Measurements from ENCODE around the gene POLD1. TPM values are rescaled to one million over a fixed set of nuclear protein-coding genes. Genes with fewer than 3 reads are reported as not detected.

POLD1 gene
- total and polyA plus RNA-seq, 2 donors (not counting 3 experiments of a cell fraction or from before 2014, with no cell fraction given) = 40.9 to 63.9 TPM

- H3K79me2 ChIP-seq (ENCODE audit: control insufficient read depth, insufficient read depth, low read length) = no peaks in the 10 kb centered on the region
- H3K4me3 ChIP-seq (replicated peaks in 1 of 3; ENCODE audit: insufficient read depth in 1 of 3, low read depth in 1 of 3, low read length in 3 of 3) = peak overlapping the region in 2 of 3 experiments; percentile 18 to 37
- peak overlapping the region; percentile 92 for H2AFZ ChIP-seq (ENCODE audit: low read depth, low read length)
- intact Hi-C loops (cut with micrococcal nuclease) = no loop called here
- H3K27me3 ChIP-seq (ENCODE audit: control insufficient read depth in 2 of 2, insufficient read depth in 2 of 2, low read length in 2 of 2) = no peaks in the 10 kb centered on the region
- ChIA-PET POLR2A (no interaction called here), CTCF (interaction anchor here (1.0 to 3.9 kb wide), 6 partner anchors 8 to 179 kb away, joined by 3 to 30 read pairs (median 14); no protein-coding TSS in a partner anchor)
- H3K27ac ChIP-seq (ENCODE audit: insufficient read depth, low read depth, low read length) = no peak overlapping the region
- no peak overlapping the region for H3K9ac ChIP-seq (replicated peaks; ENCODE audit: extremely low read depth, insufficient read depth, low read length)
- H3K4me1 ChIP-seq (ENCODE audit: control insufficient read depth, extremely low read depth, insufficient read depth, low read length) = peaks cover 7% of the 10 kb centered on the region
- H3K4me2 ChIP-seq (ENCODE audit: insufficient read depth, low read length) = peak overlapping the region; percentile 64
- no peaks in the 10 kb centered on the region for H3K9me1 ChIP-seq (replicated peaks; ENCODE audit: control insufficient read depth, extremely low read depth, insufficient read depth, low read length)
- no peak for TF ChIP-seq CTCF (IDR thresholded peaks at IDR 0.05; ENCODE audit: extremely low read depth in 1 of 2, insufficient read depth in 1 of 2, low read depth in 1 of 2, low read length in 2 of 2)
- TF ChIP-seq EZH2 (IDR thresholded peaks at IDR 0.05; ENCODE audit: borderline replicate concordance, low read depth, low read length, severe bottlenecking) = no peak
- TF ChIP-seq JUN (IDR thresholded peaks at IDR 0.05; ENCODE audit: borderline replicate concordance, insufficient read depth, insufficient read length, low read depth) = peak; percentile 43
- TF ChIP-seq POLR2AphosphoS5 (IDR thresholded peaks at IDR 0.05; ENCODE audit: insufficient read depth, low read depth, low read length) = peak; percentile 80
- TF ChIP-seq MYC (IDR thresholded peaks at IDR 0.05; ENCODE audit: low read depth, low read length) = no peak
- TF ChIP-seq POLR2A (IDR thresholded peaks at IDR 0.05; ENCODE audit: low read depth, low read length) = peak; percentile 69
- no peak for TF ChIP-seq MAX (IDR thresholded peaks at IDR 0.05; ENCODE audit: insufficient read depth, insufficient read length)
- no peak for TF ChIP-seq GATA2 (IDR thresholded peaks at IDR 0.05; ENCODE audit: insufficient read depth, insufficient read length, low read depth, low read length)
- TF ChIP-seq FOS (IDR thresholded peaks at IDR 0.05; ENCODE audit: borderline replicate concordance, insufficient read depth, low read length) = no peak
- BruUV-seq (replicated peaks) = TSS peak; percentile 62
- FAIRE-seq (peak; percentile 76), DNase-seq (ENCODE audit: low read depth, low spot score) (peak; percentile 69)
- no peaks in the 10 kb centered on the region for H3K36me3 ChIP-seq (ENCODE audit: control insufficient read depth in 2 of 2, extremely low read depth in 1 of 2, insufficient read depth in 2 of 2, low read length in 2 of 2)
- dilution Hi-C loops (cut with MboI; ENCODE audit: extremely low pct_ligation_motif_present, low sequenced_read_pairs) = no loop called here
- H3K9me3 ChIP-seq (replicated peaks; ENCODE audit: control insufficient read depth, insufficient read depth, low read length) = no peaks in the 10 kb centered on the region
- no peaks in the 10 kb centered on the region for H4K20me1 ChIP-seq (replicated peaks; ENCODE audit: control insufficient read depth, extremely low read depth, insufficient read depth, low read length)
Observed at GRCh38 chr19:50358483-50359327, 25.4 kb upstream of the POLD1 start.
